A549 (cell line): ENCODE results near the gene FCRL1. TPM values are rescaled to one million over a fixed set of nuclear protein-coding genes. Genes with fewer than 3 reads are reported as not detected.

Experiments
- ATAC-seq, 2 experiments: fragments of 200-7000 bp in 1 of 2; fragments of >200 bp in 1 of 2; cut with Nextera tagmentation in 1 of 2; cut with Tn5 transposase in 1 of 2; 3 replicates each; pipeline versions ENCODE4 v1.8.0 to v1.9.1; 2018 to 2020; ENCODE audit warnings: mild to moderate bottlenecking in 1 of 2, moderate library complexity in 1 of 2
- CTCF ChIA-PET: fragments of 300-600 bp; sonication (Branson Sonifier 250); formaldehyde crosslinking; extraction: SDS; loops from one replicate; lab custom pipeline; 2021; ENCODE audit warnings: antibody characterized with exemption, inconsistent platforms; lab: Yijun Ruan, JAX
- POLR2A ChIA-PET: fragments of 350-600 bp; formaldehyde crosslinking; extraction: SDS; loops from one replicate; lab custom pipeline; 2021; ENCODE audit warnings: antibody characterized with exemption, inconsistent platforms; lab: Yijun Ruan, JAX
- DNase-seq, 2 experiments: peaks; one replicate each; pipeline versions ENCODE4 v3.0.0 to v3.0.0-alpha.2; 2011 to 2016; ENCODE audit warnings: low read depth in 1 of 2, low spot score in 1 of 2
- FAIRE-seq: peaks from 2 replicates; lab custom pipeline; 2011; peaks lifted over from hg19 to GRCh38; lab: Jason Lieb, UNC
- H3K27ac ChIP-seq, 2 experiments: fragments of >200 bp; sonication (Bioruptor Twin); formaldehyde crosslinking; 3 replicates each; pipeline ENCODE4 v1.5.1; 2016 to 2017
- H3K4me1 ChIP-seq: fragments of >200 bp; sonication (Bioruptor Twin); formaldehyde crosslinking; 3 replicates; pipeline ENCODE4 v1.6.1; 2016
- H3K4me2 ChIP-seq: fragments of >200 bp; sonication (Bioruptor Twin); formaldehyde crosslinking; 3 replicates; pipeline ENCODE4 v1.6.1; 2016
- H3K4me3 ChIP-seq: fragments of >200 bp; sonication (Bioruptor Twin); formaldehyde crosslinking; 3 replicates; pipeline ENCODE4 v1.5.1; 2016
- H3K9me3 ChIP-seq: fragments of >200 bp; sonication (Bioruptor Twin); formaldehyde crosslinking; 3 replicates; pipeline ENCODE4 v1.6.1; 2016
- CBX8 ChIP-seq: fragments of 200-600 bp; sonication (generic); IDR thresholded peaks from 2 replicates; pipeline ENCODE4 v1.6.1; 2016
- ESRRA ChIP-seq: fragments of 150-350 bp; IDR thresholded peaks from 2 replicates; pipeline ENCODE4 v1.6.1; 2014; ENCODE audit warnings: mild to moderate bottlenecking, low read length, borderline replicate concordance
- FOSB ChIP-seq: fragments of 250-450 bp; sonication (Bioruptor Pico); IDR thresholded peaks from 2 replicates; pipeline ENCODE4 v1.5.0; 2020; ENCODE audit warnings: mild to moderate bottlenecking, moderate library complexity
- HDAC2 ChIP-seq: fragments of 200-600 bp; sonication (generic); IDR thresholded peaks from 2 replicates; pipeline ENCODE4 v1.6.1; 2016
- KDM1A ChIP-seq: fragments of 200-600 bp; sonication (generic); IDR thresholded peaks from 2 replicates; pipeline ENCODE4 v1.6.1; 2016; ENCODE audit warnings: low read depth, mild to moderate bottlenecking
- KDM5A ChIP-seq: fragments of 200-600 bp; sonication (generic); IDR thresholded peaks from 2 replicates; pipeline ENCODE4 v1.6.1; 2016; ENCODE audit warnings: antibody characterized with exemption, mild to moderate bottlenecking
- MAFK ChIP-seq: fragments of 450-650 bp; IDR thresholded peaks from 2 replicates; pipeline ENCODE4 v1.6.1; 2014; ENCODE audit not compliant: partially characterized antibody
- NR3C1 ChIP-seq: fragments of >200 bp; sonication (Bioruptor Twin); formaldehyde crosslinking; IDR thresholded peaks from 3 replicates; pipeline ENCODE4 v1.6.1; 2017
- PHF8 ChIP-seq: fragments of 200-600 bp; sonication (generic); IDR thresholded peaks from 2 replicates; pipeline ENCODE4 v1.6.1; 2016; ENCODE audit warnings: low read depth, mild to moderate bottlenecking, antibody characterized with exemption, moderate library complexity, borderline replicate concordance
- POLR2AphosphoS2 ChIP-seq: conservative IDR thresholded peaks from 2 replicates; pipeline ENCODE4 v1.6.1; 2012; ENCODE audit warnings: low read length, improper control_type of control experiment, inconsistent platforms
- RCOR1 ChIP-seq: fragments of 150-350 bp; IDR thresholded peaks from 2 replicates; pipeline ENCODE4 v1.6.1; 2014; ENCODE audit warnings: antibody characterized with exemption, low read length, low read depth
- RNF2 ChIP-seq: fragments of 200-600 bp; sonication (generic); IDR thresholded peaks from 2 replicates; pipeline ENCODE4 v1.6.1; 2016; ENCODE audit warnings: low read depth, mild to moderate bottlenecking, antibody characterized with exemption, moderate library complexity, borderline replicate concordance
- SMC3 ChIP-seq: fragments of >200 bp; sonication (Bioruptor Twin); formaldehyde crosslinking; IDR thresholded peaks from 3 replicates; pipeline ENCODE4 v1.6.1; 2018; ENCODE audit warnings: inconsistent platforms
- SREBF2 ChIP-seq: fragments of 450-650 bp; IDR thresholded peaks from 2 replicates; pipeline ENCODE4 v1.6.1; 2014; ENCODE audit warnings: mild to moderate bottlenecking, moderate library complexity
- ZNF302 ChIP-seq: fragments of 250-450 bp; sonication (Bioruptor Pico); IDR thresholded peaks from 2 replicates; pipeline ENCODE4 v1.9.0; 2021; ENCODE audit warnings: inconsistent platforms, mild to moderate bottlenecking, moderate library complexity
- WGBS: methylation state at CpG from one replicate; pipeline ENCODE4 v1.1.6; 2017; ENCODE audit errors: missing lambda C conversion rate; 5-methylcytosine and 5-hydroxymethylcytosine counted together
- polyA plus RNA-seq, 4 experiments: library from polyadenylated mRNA; depleted of rRNA in 3 of 4; stranded (reverse); fragments of >200 nt; fragmentation: RNase III in 1 of 4; extraction: RNeasy Plus Mini Kit Qiagen cat#74134 plus additional on column Dnase treatment in 1 of 4; gene quantifications; 2 replicates in 3 of 4; 3 replicates in 1 of 4; pipeline ENCODE4 v1.2.3, GENCODE V29; 2011 to 2017
- TF ChIP-seq, protein P1 (sequence below): fragments of 150-350 bp; IDR thresholded peaks from 2 replicates; pipeline ENCODE4 v1.6.1; 2014; ENCODE audit warnings: low read depth, mild to moderate bottlenecking, low read length
- TF ChIP-seq, protein P2 (sequence below): IDR thresholded peaks from 2 replicates; pipeline ENCODE4 v1.6.1; 2012
- TF ChIP-seq, protein P3 (sequence below): fragments of >200 bp; sonication (Bioruptor Twin); formaldehyde crosslinking; IDR thresholded peaks from 3 replicates; pipeline ENCODE4 v1.6.1; 2016
- TF ChIP-seq, protein P4 (sequence below): IDR thresholded peaks from 2 replicates; pipeline ENCODE4 v1.6.1; 2012; ENCODE audit warnings: low read depth, borderline replicate concordance
- TF ChIP-seq, protein P5 (sequence below): IDR thresholded peaks from 2 replicates; pipeline ENCODE4 v1.6.1; 2012
- TF ChIP-seq, protein P6 (sequence below): fragments of 450-650 bp; IDR thresholded peaks from 2 replicates; pipeline ENCODE4 v1.6.1; 2014; ENCODE audit warnings: antibody characterized with exemption
- TF ChIP-seq, protein P7 (sequence below): fragments of 250-450 bp; sonication (Bioruptor Pico); IDR thresholded peaks from 2 replicates; pipeline ENCODE4 v1.5.0; 2021; ENCODE audit warnings: mild to moderate bottlenecking, moderate library complexity, borderline replicate concordance

FCRL1 gene
- polyA plus RNA-seq, 2 of the 4 experiments (the other 2 are of a cell fraction): not detected

DNA sequence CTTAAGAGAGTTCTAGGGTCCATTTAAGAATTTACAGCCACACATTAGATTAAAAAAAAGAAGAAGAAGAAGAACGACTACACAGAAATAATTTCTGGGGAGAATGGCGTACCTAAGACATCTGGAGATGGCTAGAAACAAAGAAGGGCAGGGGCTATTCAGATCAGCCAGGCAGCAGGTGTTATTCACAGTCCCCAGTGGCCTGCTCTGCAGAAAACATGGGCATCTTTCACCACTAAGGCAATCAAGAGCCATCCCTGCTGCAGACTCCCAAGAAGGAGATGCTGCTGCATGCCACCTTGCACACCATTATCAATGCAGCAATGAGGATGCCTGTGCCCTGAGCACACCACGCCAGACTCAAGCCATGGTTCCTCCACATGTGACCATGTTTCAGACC, 35.1 kb downstream of the FCRL1 start:
- Histone ChIP-seq H3K9me3 (no peaks in the 10 kb centered on the region), H3K4me1 (no peaks in the 10 kb centered on the region), H3K4me3 (no peak overlapping the region), H3K27ac (no peak overlapping the region), H3K4me2 (no peak overlapping the region)
- WGBS: 2% methylated on average over 3 of the region's 3 CpGs
- ATAC-seq (no peak), DNase-seq (no peak), FAIRE-seq (no peak)
- POLR2A ChIA-PET: no interaction called here
- CTCF ChIA-PET: no interaction called here
- TF ChIP-seq POLR2AphosphoS2 (no peak), NR3C1 (no peak), SREBF2 (no peak), PHF8 (no peak), CBX8 (no peak), RNF2 (no peak), RCOR1 (no peak)
- TF ChIP-seq, protein P1, sequence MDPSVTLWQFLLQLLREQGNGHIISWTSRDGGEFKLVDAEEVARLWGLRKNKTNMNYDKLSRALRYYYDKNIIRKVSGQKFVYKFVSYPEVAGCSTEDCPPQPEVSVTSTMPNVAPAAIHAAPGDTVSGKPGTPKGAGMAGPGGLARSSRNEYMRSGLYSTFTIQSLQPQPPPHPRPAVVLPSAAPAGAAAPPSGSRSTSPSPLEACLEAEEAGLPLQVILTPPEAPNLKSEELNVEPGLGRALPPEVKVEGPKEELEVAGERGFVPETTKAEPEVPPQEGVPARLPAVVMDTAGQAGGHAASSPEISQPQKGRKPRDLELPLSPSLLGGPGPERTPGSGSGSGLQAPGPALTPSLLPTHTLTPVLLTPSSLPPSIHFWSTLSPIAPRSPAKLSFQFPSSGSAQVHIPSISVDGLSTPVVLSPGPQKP: no peak
- TF ChIP-seq, protein P2, sequence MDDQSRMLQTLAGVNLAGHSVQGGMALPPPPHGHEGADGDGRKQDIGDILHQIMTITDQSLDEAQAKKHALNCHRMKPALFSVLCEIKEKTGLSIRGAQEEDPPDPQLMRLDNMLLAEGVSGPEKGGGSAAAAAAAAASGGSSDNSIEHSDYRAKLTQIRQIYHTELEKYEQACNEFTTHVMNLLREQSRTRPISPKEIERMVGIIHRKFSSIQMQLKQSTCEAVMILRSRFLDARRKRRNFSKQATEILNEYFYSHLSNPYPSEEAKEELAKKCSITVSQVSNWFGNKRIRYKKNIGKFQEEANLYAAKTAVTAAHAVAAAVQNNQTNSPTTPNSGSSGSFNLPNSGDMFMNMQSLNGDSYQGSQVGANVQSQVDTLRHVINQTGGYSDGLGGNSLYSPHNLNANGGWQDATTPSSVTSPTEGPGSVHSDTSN: no peak
- TF ChIP-seq, protein P3, sequence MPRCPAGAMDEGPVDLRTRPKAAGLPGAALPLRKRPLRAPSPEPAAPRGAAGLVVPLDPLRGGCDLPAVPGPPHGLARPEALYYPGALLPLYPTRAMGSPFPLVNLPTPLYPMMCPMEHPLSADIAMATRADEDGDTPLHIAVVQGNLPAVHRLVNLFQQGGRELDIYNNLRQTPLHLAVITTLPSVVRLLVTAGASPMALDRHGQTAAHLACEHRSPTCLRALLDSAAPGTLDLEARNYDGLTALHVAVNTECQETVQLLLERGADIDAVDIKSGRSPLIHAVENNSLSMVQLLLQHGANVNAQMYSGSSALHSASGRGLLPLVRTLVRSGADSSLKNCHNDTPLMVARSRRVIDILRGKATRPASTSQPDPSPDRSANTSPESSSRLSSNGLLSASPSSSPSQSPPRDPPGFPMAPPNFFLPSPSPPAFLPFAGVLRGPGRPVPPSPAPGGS: no peak

DNA sequence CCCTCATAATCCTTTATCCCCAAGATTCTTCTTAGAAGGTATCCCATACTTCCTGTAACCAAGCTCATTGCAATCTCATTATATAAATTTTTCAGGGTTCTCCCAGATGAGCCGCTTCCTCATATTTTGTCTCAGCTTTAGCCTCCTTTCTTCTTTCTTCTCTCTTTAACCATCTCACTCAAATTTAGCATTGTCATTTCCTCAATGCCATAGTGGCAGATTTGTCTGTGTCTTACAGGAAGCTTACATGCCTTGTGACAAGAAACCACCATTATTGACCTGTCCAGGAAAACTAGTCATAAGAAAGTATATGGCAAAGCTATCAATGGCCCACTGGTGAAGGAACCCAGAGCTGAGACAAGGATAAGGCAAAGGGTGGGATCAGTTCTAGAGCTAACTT, 37.0 kb downstream of the FCRL1 start:
- ChIA-PET CTCF (interaction anchor here (0.9 kb wide), 1 partner anchor 10 kb away, joined by 3 read pairs; no protein-coding TSS in a partner anchor), POLR2A (no interaction called here)
- Histone ChIP-seq H3K9me3 (no peaks in the 10 kb centered on the region), H3K27ac (no peak overlapping the region), H3K4me1 (no peaks in the 10 kb centered on the region), H3K4me2 (no peak overlapping the region), H3K4me3 (no peak overlapping the region)
- DNase-seq (no peak), FAIRE-seq (no peak), ATAC-seq (no peak)
- WGBS: 75% methylated on average over 1 of the region's 1 CpG
- TF ChIP-seq, protein P4, sequence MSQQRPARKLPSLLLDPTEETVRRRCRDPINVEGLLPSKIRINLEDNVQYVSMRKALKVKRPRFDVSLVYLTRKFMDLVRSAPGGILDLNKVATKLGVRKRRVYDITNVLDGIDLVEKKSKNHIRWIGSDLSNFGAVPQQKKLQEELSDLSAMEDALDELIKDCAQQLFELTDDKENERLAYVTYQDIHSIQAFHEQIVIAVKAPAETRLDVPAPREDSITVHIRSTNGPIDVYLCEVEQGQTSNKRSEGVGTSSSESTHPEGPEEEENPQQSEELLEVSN: no peak
- TF ChIP-seq, protein P1: no peak
- TF ChIP-seq, protein P5, sequence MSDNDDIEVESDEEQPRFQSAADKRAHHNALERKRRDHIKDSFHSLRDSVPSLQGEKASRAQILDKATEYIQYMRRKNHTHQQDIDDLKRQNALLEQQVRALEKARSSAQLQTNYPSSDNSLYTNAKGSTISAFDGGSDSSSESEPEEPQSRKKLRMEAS: no peak
- no peak for TF ChIP-seq KDM5A

DNA sequence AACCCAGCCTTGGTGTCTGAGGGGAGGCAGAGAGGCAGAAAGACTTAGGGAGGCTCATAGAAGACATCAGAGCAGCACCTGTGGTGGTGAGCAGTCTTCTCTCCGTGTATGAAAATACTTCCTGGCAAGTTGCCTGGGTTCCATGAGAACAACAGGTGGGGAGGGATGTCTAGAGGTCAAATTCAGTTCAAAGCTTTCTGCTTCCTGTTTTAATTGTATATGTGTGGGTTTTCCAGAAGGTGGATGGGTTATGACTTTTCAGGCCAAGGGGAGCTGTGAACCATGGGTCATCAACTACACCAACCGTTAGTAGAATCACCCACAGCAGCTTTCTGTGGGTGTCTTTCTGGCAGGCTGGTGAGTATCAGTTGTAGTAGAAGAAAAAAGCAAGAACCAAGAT, 38.9 kb downstream of the FCRL1 start:
- POLR2A ChIA-PET: no interaction called here
- WGBS: 2% methylated on average over 2 of the region's 2 CpGs
- Histone ChIP-seq H3K4me1 (no peaks in the 10 kb centered on the region), H3K4me3 (no peak overlapping the region), H3K4me2 (no peak overlapping the region), H3K27ac (no peak overlapping the region), H3K9me3 (no peaks in the 10 kb centered on the region)
- no peak for DNase-seq
- CTCF ChIA-PET: no interaction called here
- FAIRE-seq: no peak
- ATAC-seq: no peak
- TF ChIP-seq ZNF302 (CRISPR knock-in tag) (no peak), POLR2AphosphoS2 (no peak), KDM1A (no peak), MAFK (no peak), CBX8 (no peak), FOSB (CRISPR knock-in tag) (no peak), SMC3 (no peak), HDAC2 (no peak), ESRRA (no peak), RNF2 (no peak), NR3C1 (no peak)
- TF ChIP-seq, protein P6, sequence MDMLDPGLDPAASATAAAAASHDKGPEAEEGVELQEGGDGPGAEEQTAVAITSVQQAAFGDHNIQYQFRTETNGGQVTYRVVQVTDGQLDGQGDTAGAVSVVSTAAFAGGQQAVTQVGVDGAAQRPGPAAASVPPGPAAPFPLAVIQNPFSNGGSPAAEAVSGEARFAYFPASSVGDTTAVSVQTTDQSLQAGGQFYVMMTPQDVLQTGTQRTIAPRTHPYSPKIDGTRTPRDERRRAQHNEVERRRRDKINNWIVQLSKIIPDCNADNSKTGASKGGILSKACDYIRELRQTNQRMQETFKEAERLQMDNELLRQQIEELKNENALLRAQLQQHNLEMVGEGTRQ: no peak
- TF ChIP-seq, protein P7, sequence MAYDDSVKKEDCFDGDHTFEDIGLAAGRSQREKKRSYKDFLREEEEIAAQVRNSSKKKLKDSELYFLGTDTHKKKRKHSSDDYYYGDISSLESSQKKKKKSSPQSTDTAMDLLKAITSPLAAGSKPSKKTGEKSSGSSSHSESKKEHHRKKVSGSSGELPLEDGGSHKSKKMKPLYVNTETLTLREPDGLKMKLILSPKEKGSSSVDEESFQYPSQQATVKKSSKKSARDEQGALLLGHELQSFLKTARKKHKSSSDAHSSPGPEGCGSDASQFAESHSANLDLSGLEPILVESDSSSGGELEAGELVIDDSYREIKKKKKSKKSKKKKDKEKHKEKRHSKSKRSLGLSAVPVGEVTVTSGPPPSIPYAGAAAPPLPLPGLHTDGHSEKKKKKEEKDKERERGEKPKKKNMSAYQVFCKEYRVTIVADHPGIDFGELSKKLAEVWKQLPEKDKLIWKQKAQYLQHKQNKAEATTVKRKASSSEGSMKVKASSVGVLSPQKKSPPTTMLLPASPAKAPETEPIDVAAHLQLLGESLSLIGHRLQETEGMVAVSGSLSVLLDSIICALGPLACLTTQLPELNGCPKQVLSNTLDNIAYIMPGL (CRISPR knock-in tag): no peak
- TF ChIP-seq, protein P2: no peak
- TF ChIP-seq, protein P1: no peak
